Neuronal stem cell (in vitro differentiated cells): Measurements from ENCODE around the gene ALPK3.

Source experiments
- DNase-seq: peaks from one replicate; pipeline ENCODE4 v3.0.0-alpha.2; 2013; ENCODE audit warnings: low spot score
- H2AFZ ChIP-seq: one replicate; pipeline ENCODE4 v1.6.1; 2013; ENCODE audit warnings: mild to moderate bottlenecking, low read length, inconsistent platforms
- H2AK5ac ChIP-seq: 2 replicates; pipeline ENCODE4 v1.6.1; 2013; ENCODE audit warnings: low read depth, mild to moderate bottlenecking, inconsistent platforms, low read length, moderate library complexity, mixed read lengths
- H2BK120ac ChIP-seq: 2 replicates; pipeline ENCODE4 v1.6.1; 2013; ENCODE audit warnings: low read depth, mild to moderate bottlenecking, inconsistent platforms, low read length, moderate library complexity, mixed read lengths
- H2BK12ac ChIP-seq: one replicate; pipeline ENCODE4 v1.6.1; 2013; ENCODE audit warnings: low read length, inconsistent platforms
- H2BK15ac ChIP-seq: 2 replicates; pipeline ENCODE4 v1.6.1; 2013; ENCODE audit warnings: mild to moderate bottlenecking, low read length, inconsistent platforms, mixed read lengths
- H2BK5ac ChIP-seq: one replicate; pipeline ENCODE4 v1.6.1; 2013; ENCODE audit warnings: inconsistent platforms, mild to moderate bottlenecking, low read length, moderate library complexity
- H3K14ac ChIP-seq: one replicate; pipeline ENCODE4 v1.6.1; 2013; ENCODE audit warnings: low read length, inconsistent platforms
- H3K18ac ChIP-seq: 2 replicates; pipeline ENCODE4 v1.6.1; 2013; ENCODE audit warnings: low read length, inconsistent platforms
- H3K23ac ChIP-seq: 2 replicates; pipeline ENCODE4 v1.6.1; 2013; ENCODE audit warnings: low read depth, mild to moderate bottlenecking, mixed read lengths, low read length, inconsistent platforms; ENCODE audit not compliant: poor library complexity
- H3K27ac ChIP-seq: replicated peaks from 3 replicates; pipeline ENCODE4 v1.5.1; 2013; ENCODE audit warnings: low read length, inconsistent platforms
- H3K27me3 ChIP-seq, 3 experiments: 2 replicates each; pipeline ENCODE4 v1.6.1; 2013; ENCODE audit warnings: low read length in 3 of 3, mild to moderate bottlenecking in 2 of 3, inconsistent platforms in 1 of 3, low read depth in 1 of 3, mixed read lengths in 1 of 3, moderate library complexity in 1 of 3; ENCODE audit not compliant: control insufficient read depth in 3 of 3, insufficient read depth in 3 of 3
- H3K36me3 ChIP-seq, 2 donors: replicated peaks in 1 of 2; 2 replicates each; pipeline ENCODE4 v1.6.1; 2013; ENCODE audit warnings: low read length in 2 of 2; ENCODE audit not compliant: control insufficient read depth in 2 of 2, insufficient read depth in 2 of 2
- H3K4ac ChIP-seq: 2 replicates; pipeline ENCODE4 v1.6.1; 2013; ENCODE audit warnings: inconsistent platforms, mild to moderate bottlenecking, low read length, moderate library complexity
- H3K4me1 ChIP-seq, 2 donors: 1 replicate in 1 of 2; 2 replicates in 1 of 2; pipeline ENCODE4 v1.6.1; 2013; ENCODE audit warnings: low read length in 2 of 2, low read depth in 1 of 2; ENCODE audit not compliant: control insufficient read depth in 2 of 2, insufficient read depth in 1 of 2
- H3K4me2 ChIP-seq: one replicate; pipeline ENCODE4 v1.6.1; 2013; ENCODE audit warnings: mild to moderate bottlenecking, low read length, inconsistent platforms; ENCODE audit not compliant: insufficient read depth, poor library complexity, severe bottlenecking
- H3K4me3 ChIP-seq, 2 donors: 2 replicates each; pipeline ENCODE4 v1.5.1; 2013; ENCODE audit warnings: low read length in 2 of 2, mild to moderate bottlenecking in 2 of 2, inconsistent platforms in 1 of 2, moderate library complexity in 1 of 2
- H3K79me1 ChIP-seq: one replicate; pipeline ENCODE4 v1.6.1; 2013; ENCODE audit warnings: low read depth, mild to moderate bottlenecking, inconsistent platforms, low read length, moderate library complexity
- H3K9ac ChIP-seq: one replicate; pipeline ENCODE4 v1.6.1; 2013; ENCODE audit warnings: mild to moderate bottlenecking, low read depth, low read length, inconsistent platforms; ENCODE audit not compliant: poor library complexity
- H3K9me3 ChIP-seq, 2 donors: replicated peaks in 1 of 2; 2 replicates each; pipeline versions ENCODE3 to v1.6.1; 2013; ENCODE audit warnings: low read length in 2 of 2, mild to moderate bottlenecking in 2 of 2, inconsistent platforms in 1 of 2, low read depth in 1 of 2, mixed read lengths in 1 of 2, moderate library complexity in 1 of 2; ENCODE audit not compliant: control insufficient read depth in 2 of 2, insufficient read depth in 1 of 2
- H4K8ac ChIP-seq: one replicate; pipeline ENCODE4 v1.6.1; 2013; ENCODE audit warnings: low read depth, mild to moderate bottlenecking, inconsistent platforms, low read length, moderate library complexity
- H4K91ac ChIP-seq: one replicate; pipeline ENCODE4 v1.6.1; 2013; ENCODE audit warnings: low read length, low read depth, mild to moderate bottlenecking, inconsistent platforms; ENCODE audit not compliant: poor library complexity
- WGBS, 2 donors: extraction: QIAGEN DNeasy Blood & Tissue Kit; methylation state at CpG; one replicate each; pipeline ENCODE4 v1.1.7; 2013; ENCODE audit warnings: missing lambda C conversion rate in 2 of 2, mixed read lengths in 1 of 2; ENCODE audit not compliant: insufficient read length in 2 of 2, insufficient replicate concordance in 1 of 2; ENCODE audit errors: extremely low coverage in 2 of 2; 5-methylcytosine and 5-hydroxymethylcytosine counted together

The ALPK3 gene

DNA sequence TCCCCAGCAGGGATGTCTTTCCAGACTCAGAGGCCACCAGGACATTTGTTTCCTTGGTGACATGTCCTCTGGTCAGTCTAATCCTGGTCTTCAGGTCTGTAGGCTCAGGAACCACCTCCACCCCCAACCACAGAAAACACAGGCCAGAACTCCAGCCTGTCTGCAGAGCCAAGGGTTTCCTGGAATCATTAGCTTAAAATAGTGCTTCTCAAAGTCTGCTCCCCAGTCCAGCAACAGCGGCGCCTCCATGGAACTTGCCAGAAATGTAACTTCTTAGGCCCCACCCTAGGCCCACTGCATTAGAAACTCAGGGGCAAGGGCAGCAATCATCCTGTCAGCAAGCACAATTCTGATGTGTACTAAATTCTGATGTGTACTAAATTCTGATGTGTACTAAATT lies 87.3 kb downstream of the ALPK3 start:
- Histone ChIP-seq H3K23ac (no peak overlapping the region), H3K4ac (no peak overlapping the region), H3K14ac (peak overlapping the region; percentile 12), H3K9me3 (peaks cover 0 to 5% of the 10 kb centered on the region in 2 donors), H3K79me1 (no peaks in the 10 kb centered on the region), H3K36me3 (no peaks in the 10 kb centered on the region), H2BK5ac (peak overlapping the region; percentile 6), H3K4me1 (no peaks in the 10 kb centered on the region), H2BK12ac (no peak overlapping the region), H3K4me3 (no peak overlapping the region), H3K9ac (peak overlapping the region; percentile 50), H2AFZ (peak overlapping the region; percentile 18), H2AK5ac (no peak overlapping the region), H3K4me2 (no peak overlapping the region), H4K91ac (no peak overlapping the region), H3K27ac (no peak overlapping the region), H3K18ac (no peak overlapping the region), H2BK120ac (no peak overlapping the region), H2BK15ac (no peak overlapping the region), H4K8ac (no peak overlapping the region), H3K27me3 (peaks cover 0 to 4% (median 0%) of the 10 kb centered on the region in 3 experiments)
- WGBS, 2 donors: no CpG with 5 or more reads among the region's 2 CpGs
- no peak for DNase-seq

- no peak overlapping the region for H3K4ac ChIP-seq
- peak overlapping the region; percentile 82 for H4K8ac ChIP-seq
- peak overlapping the region; percentile 50 for H3K9ac ChIP-seq
- no peak overlapping the region for H3K4me3 ChIP-seq
- H2BK12ac ChIP-seq: no peak overlapping the region
- no peaks in the 10 kb centered on the region for H3K4me1 ChIP-seq
- no peak overlapping the region for H3K4me2 ChIP-seq
- H3K18ac ChIP-seq: peak overlapping the region; percentile 57
- H3K36me3 ChIP-seq: no peaks in the 10 kb centered on the region
- H3K14ac ChIP-seq: no peak overlapping the region
- no peak overlapping the region for H2BK15ac ChIP-seq
- no peak for DNase-seq
- no peak overlapping the region for H2AFZ ChIP-seq
- H4K91ac ChIP-seq: no peak overlapping the region
- WGBS, 2 donors: no CpG with 5 or more reads among the region's 15 CpGs
- no peaks in the 10 kb centered on the region for H3K79me1 ChIP-seq
- no peak overlapping the region for H3K23ac ChIP-seq
- no peak overlapping the region for H2BK5ac ChIP-seq
- no peak overlapping the region for H2AK5ac ChIP-seq
- no peak overlapping the region for H3K27ac ChIP-seq
- H2BK120ac ChIP-seq: peak overlapping the region; percentile 24
- H3K9me3 ChIP-seq: peaks cover 0 to 5% of the 10 kb centered on the region in 2 donors
- peaks cover 0 to 5% (median 0%) of the 10 kb centered on the region in 3 experiments for H3K27me3 ChIP-seq
Measured at GRCh38 chr15:84905016-84905916, 88.1 kb downstream of the ALPK3 start.

GRCh38 chr15:84907731-84908130 lies 90.6 kb downstream of the ALPK3 start:
- Histone ChIP-seq H3K27me3 (peaks cover 0 to 5% (median 0%) of the 10 kb centered on the region in 3 experiments), H3K4me3 (no peak overlapping the region), H3K23ac (no peak overlapping the region), H3K9me3 (no peaks in the 10 kb centered on the region), H2AFZ (no peak overlapping the region), H3K4ac (no peak overlapping the region), H2BK5ac (no peak overlapping the region), H3K4me1 (no peaks in the 10 kb centered on the region), H3K9ac (no peak overlapping the region), H4K8ac (no peak overlapping the region), H3K14ac (no peak overlapping the region), H4K91ac (no peak overlapping the region), H3K79me1 (no peaks in the 10 kb centered on the region), H2BK15ac (no peak overlapping the region), H2BK120ac (no peak overlapping the region), H3K36me3 (no peaks in the 10 kb centered on the region), H3K18ac (no peak overlapping the region), H2BK12ac (no peak overlapping the region), H3K4me2 (no peak overlapping the region), H3K27ac (no peak overlapping the region), H2AK5ac (no peak overlapping the region)
- WGBS, 2 donors: no CpG with 5 or more reads among the region's 4 CpGs
- DNase-seq: no peak

DNA sequence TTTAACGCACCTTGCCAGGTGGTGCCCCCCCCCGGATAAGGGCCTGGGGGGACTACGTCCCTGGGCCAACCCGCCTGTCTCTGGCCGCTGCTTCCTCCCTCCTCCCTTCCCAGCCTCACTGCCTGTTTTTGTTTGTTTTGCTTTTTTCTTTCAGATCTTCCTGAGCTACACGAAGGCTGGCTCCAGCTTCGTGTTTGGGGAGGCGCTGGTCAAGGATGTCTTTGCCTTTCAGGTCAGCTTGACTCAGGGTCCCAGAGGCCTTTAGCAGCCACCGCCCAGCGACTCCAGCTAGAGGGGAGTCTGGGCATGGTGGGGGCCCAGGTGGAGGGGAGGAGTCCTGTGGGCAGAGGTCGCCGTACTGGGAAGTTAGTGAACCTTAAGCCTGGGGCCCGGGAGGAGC lies 91.4 kb downstream of the ALPK3 start:
- DNase-seq: no peak
- no peak overlapping the region for H3K27ac ChIP-seq
- H3K27me3 ChIP-seq: peaks cover 0 to 5% (median 0%) of the 10 kb centered on the region in 3 experiments
- H2BK15ac ChIP-seq: no peak overlapping the region
- H3K18ac ChIP-seq: no peak overlapping the region
- H2BK5ac ChIP-seq: no peak overlapping the region
- no peak overlapping the region for H3K14ac ChIP-seq
- no peak overlapping the region for H2BK12ac ChIP-seq
- no peaks in the 10 kb centered on the region for H3K36me3 ChIP-seq
- H3K4me1 ChIP-seq: no peaks in the 10 kb centered on the region
- no CpG with 5 or more reads among the region's 13 CpGs for WGBS, 2 donors
- no peak overlapping the region for H3K4me3 ChIP-seq
- H3K9ac ChIP-seq: no peak overlapping the region
- no peak overlapping the region for H3K4ac ChIP-seq
- no peak overlapping the region for H2AK5ac ChIP-seq
- no peak overlapping the region for H4K8ac ChIP-seq
- peak overlapping the region; percentile 48 for H2AFZ ChIP-seq
- no peak overlapping the region for H3K23ac ChIP-seq
- no peak overlapping the region for H4K91ac ChIP-seq
- no peaks in the 10 kb centered on the region for H3K79me1 ChIP-seq
- H3K4me2 ChIP-seq: no peak overlapping the region
- H3K9me3 ChIP-seq: no peaks in the 10 kb centered on the region
- peak overlapping the region; percentile 43 for H2BK120ac ChIP-seq
